A549 (cell line): ENCODE measurements around the gene SBF1. TPM values are rescaled to one million over a fixed set of nuclear protein-coding genes. Genes with fewer than 3 reads are reported as not detected.

Experiments used
- ATAC-seq, 2 experiments: fragments of 200-7000 bp in 1 of 2; fragments of >200 bp in 1 of 2; cut with Nextera tagmentation in 1 of 2; cut with Tn5 transposase in 1 of 2; 3 replicates each; pipeline versions ENCODE4 v1.8.0 to v1.9.1; 2018 to 2020; ENCODE audit warnings: mild to moderate bottlenecking in 1 of 2, moderate library complexity in 1 of 2
- CTCF ChIA-PET: fragments of 300-600 bp; sonication (Branson Sonifier 250); formaldehyde crosslinking; extraction: SDS; loops from one replicate; lab custom pipeline; 2021; ENCODE audit warnings: antibody characterized with exemption, inconsistent platforms; lab: Yijun Ruan, JAX
- POLR2A ChIA-PET: fragments of 350-600 bp; formaldehyde crosslinking; extraction: SDS; loops from one replicate; lab custom pipeline; 2021; ENCODE audit warnings: antibody characterized with exemption, inconsistent platforms; lab: Yijun Ruan, JAX
- DNase-seq, 2 experiments: peaks; one replicate each; pipeline versions ENCODE4 v3.0.0 to v3.0.0-alpha.2; 2011 to 2016; ENCODE audit warnings: low read depth in 1 of 2, low spot score in 1 of 2
- FAIRE-seq: peaks from 2 replicates; lab custom pipeline; 2011; peaks lifted over from hg19 to GRCh38; lab: Jason Lieb, UNC
- H3K27ac ChIP-seq, 2 experiments: fragments of >200 bp; sonication (Bioruptor Twin); formaldehyde crosslinking; 3 replicates each; pipeline ENCODE4 v1.5.1; 2016 to 2017
- H3K4me1 ChIP-seq: fragments of >200 bp; sonication (Bioruptor Twin); formaldehyde crosslinking; 3 replicates; pipeline ENCODE4 v1.6.1; 2016
- H3K4me2 ChIP-seq: fragments of >200 bp; sonication (Bioruptor Twin); formaldehyde crosslinking; 3 replicates; pipeline ENCODE4 v1.6.1; 2016
- H3K4me3 ChIP-seq: fragments of >200 bp; sonication (Bioruptor Twin); formaldehyde crosslinking; 3 replicates; pipeline ENCODE4 v1.5.1; 2016
- H3K9me3 ChIP-seq: fragments of >200 bp; sonication (Bioruptor Twin); formaldehyde crosslinking; 3 replicates; pipeline ENCODE4 v1.6.1; 2016
- ATOH8 ChIP-seq: fragments of 250-450 bp; sonication (Bioruptor Pico); IDR thresholded peaks from 2 replicates; pipeline ENCODE4 v1.5.0; 2020; ENCODE audit warnings: low read depth, mild to moderate bottlenecking, moderate library complexity
- BCL3 ChIP-seq: fragments of >200 bp; sonication (Bioruptor Twin); formaldehyde crosslinking; IDR thresholded peaks from 3 replicates; pipeline ENCODE4 v1.6.1; 2016
- BHLHE40 ChIP-seq: IDR thresholded peaks from 2 replicates; pipeline ENCODE4 v1.6.1; 2012; ENCODE audit warnings: low read depth, low read length, inconsistent platforms
- CBX8 ChIP-seq: fragments of 200-600 bp; sonication (generic); IDR thresholded peaks from 2 replicates; pipeline ENCODE4 v1.6.1; 2016
- CEBPB ChIP-seq, 2 experiments: fragments of >200 bp in 1 of 2; sonication (Bioruptor Twin) in 1 of 2; formaldehyde crosslinking in 1 of 2; IDR thresholded peaks; 2 replicates each; pipeline ENCODE4 v1.6.1; 2012 to 2016
- ELK1 ChIP-seq: fragments of 150-350 bp; IDR thresholded peaks from 2 replicates; pipeline ENCODE4 v1.6.1; 2014; ENCODE audit warnings: low read depth, mild to moderate bottlenecking, low read length
- ESRRA ChIP-seq: fragments of 150-350 bp; IDR thresholded peaks from 2 replicates; pipeline ENCODE4 v1.6.1; 2014; ENCODE audit warnings: mild to moderate bottlenecking, low read length, borderline replicate concordance
- GATA3 ChIP-seq: IDR thresholded peaks from 2 replicates; pipeline ENCODE4 v1.6.1; 2012; ENCODE audit warnings: borderline replicate concordance
- HES2 ChIP-seq: fragments of >200 bp; sonication (Bioruptor Twin); formaldehyde crosslinking; IDR thresholded peaks from 2 replicates; pipeline ENCODE4 v1.6.1; 2016
- HOXA7 ChIP-seq: fragments of 250-450 bp; sonication (Bioruptor Pico); IDR thresholded peaks from 2 replicates; pipeline ENCODE4 v1.5.0; 2020; ENCODE audit warnings: mild to moderate bottlenecking, moderate library complexity
- MAX ChIP-seq: IDR thresholded peaks from 2 replicates; pipeline ENCODE4 v1.6.1; 2012
- MAZ ChIP-seq: fragments of 150-350 bp; IDR thresholded peaks from 2 replicates; pipeline ENCODE4 v1.6.1; 2014; ENCODE audit warnings: antibody characterized with exemption, low read depth, low read length, borderline replicate concordance
- MYC ChIP-seq: IDR thresholded peaks from 2 replicates; pipeline ENCODE4 v1.6.1; 2012; ENCODE audit warnings: mild to moderate bottlenecking, inconsistent platforms, low read length, improper control_type of control experiment, borderline replicate concordance
- POLR2A ChIP-seq: IDR thresholded peaks from 2 replicates; pipeline ENCODE4 v1.6.1; 2012; ENCODE audit warnings: mild to moderate bottlenecking, low read length
- RAD21 ChIP-seq, 2 experiments: fragments of >200 bp in 1 of 2; sonication (Bioruptor Twin) in 1 of 2; formaldehyde crosslinking in 1 of 2; IDR thresholded peaks in 1 of 2; conservative IDR thresholded peaks in 1 of 2; 2 replicates in 1 of 2; 3 replicates in 1 of 2; pipeline ENCODE4 v1.6.1; 2012 to 2018; ENCODE audit warnings: inconsistent platforms in 1 of 2
- RCOR1 ChIP-seq: fragments of 150-350 bp; IDR thresholded peaks from 2 replicates; pipeline ENCODE4 v1.6.1; 2014; ENCODE audit warnings: antibody characterized with exemption, low read length, low read depth
- REST ChIP-seq: fragments of 200-600 bp; sonication (generic); IDR thresholded peaks from 2 replicates; pipeline ENCODE4 v1.6.1; 2016; ENCODE audit warnings: antibody characterized with exemption, mild to moderate bottlenecking, moderate library complexity
- USF2 ChIP-seq: fragments of 450-650 bp; IDR thresholded peaks from 2 replicates; pipeline ENCODE4 v1.6.1; 2014; ENCODE audit warnings: antibody characterized with exemption
- ZC3H11A ChIP-seq: fragments of 450-650 bp; IDR thresholded peaks from 2 replicates; pipeline ENCODE4 v1.6.1; 2014; ENCODE audit warnings: antibody characterized with exemption, mild to moderate bottlenecking
- ZNF302 ChIP-seq: fragments of 250-450 bp; sonication (Bioruptor Pico); IDR thresholded peaks from 2 replicates; pipeline ENCODE4 v1.9.0; 2021; ENCODE audit warnings: inconsistent platforms, mild to moderate bottlenecking, moderate library complexity
- ZSCAN20 ChIP-seq: fragments of 250-450 bp; sonication (Bioruptor Pico); IDR thresholded peaks from 2 replicates; pipeline ENCODE4 v1.8.0; 2022; ENCODE audit warnings: mild to moderate bottlenecking, moderate library complexity
- WGBS: methylation state at CpG from one replicate; pipeline ENCODE4 v1.1.6; 2017; ENCODE audit errors: missing lambda C conversion rate; 5-methylcytosine and 5-hydroxymethylcytosine counted together
- polyA plus RNA-seq, 4 experiments: library from polyadenylated mRNA; depleted of rRNA in 3 of 4; stranded (reverse); fragments of >200 nt; fragmentation: RNase III in 1 of 4; extraction: RNeasy Plus Mini Kit Qiagen cat#74134 plus additional on column Dnase treatment in 1 of 4; gene quantifications; 2 replicates in 3 of 4; 3 replicates in 1 of 4; pipeline ENCODE4 v1.2.3, GENCODE V29; 2011 to 2017

Gene SBF1
- polyA plus RNA-seq, 2 of the 4 experiments (the other 2 are of a cell fraction): 9.6 to 23.0 TPM

GRCh38 chr22:50504369-50505211, 29.8 kb upstream of the SBF1 start:
- ATAC-seq (no peak), DNase-seq (no peak), FAIRE-seq (no peak)
- Histone ChIP-seq H3K4me3 (no peak overlapping the region), H3K9me3 (no peaks in the 10 kb centered on the region), H3K27ac (no peak overlapping the region), H3K4me2 (no peak overlapping the region), H3K4me1 (peaks cover 14% of the 10 kb centered on the region)
- TF ChIP-seq RCOR1 (no peak), CBX8 (no peak), ESRRA (no peak), ELK1 (no peak), REST (no peak), MAZ (no peak), BCL3 (no peak), ATOH8 (no peak), BHLHE40 (no peak), HES2 (no peak), ZSCAN20 (no peak)
- POLR2A ChIA-PET: no interaction called here
- WGBS: 97% methylated on average over 13 of the region's 44 CpGs
- CTCF ChIA-PET: interaction anchor here (1.3 to 1.8 kb wide), 2 partner anchors 59 to 253 kb away, joined by 3 to 4 read pairs; partner anchors contain the start of genes HDAC10 and SYCE3

GRCh38 chr22:50503475-50504145, 28.8 kb upstream of the SBF1 start:
- Histone ChIP-seq H3K4me3 (no peak overlapping the region), H3K27ac (no peak overlapping the region), H3K9me3 (no peaks in the 10 kb centered on the region), H3K4me2 (no peak overlapping the region), H3K4me1 (peaks cover 7% of the 10 kb centered on the region; the same call in 1 of the 3 replicates)
- 100% methylated on average over 7 of the region's 26 CpGs for WGBS
- peak in 1 of 2 experiments; percentile 27; a peak in 2 of 6 replicates for ATAC-seq
- ChIA-PET POLR2A (no interaction called here), CTCF (interaction anchor here (1.8 kb wide), 1 partner anchor 252 kb away, joined by 4 read pairs; the partner anchor contains the start of gene HDAC10)
- TF ChIP-seq ZSCAN20 (no peak), BCL3 (no peak), MYC (no peak), USF2 (no peak), POLR2A (no peak), HOXA7 (CRISPR knock-in tag) (no peak), ZC3H11A (no peak), ZNF302 (CRISPR knock-in tag) (no peak), CEBPB (IDR thresholded peaks at IDR 0.05) (no peak), MAX (no peak), GATA3 (no peak), RAD21 (conservative IDR thresholded peaks at IDR 0.05 in 1 of 2, IDR thresholded peaks at IDR 0.05 in 1 of 2) (no peak)
- FAIRE-seq: no peak
- DNase-seq: no peak
